NCI-H1092 treated with DMSO at 0.1 percent for 48 hours (cell line): ENCODE data around the gene SUMF1.

Source experiments
- DNase-seq: peaks from one replicate; lab custom pipeline; 2025; lab: John Stamatoyannopoulos, UW

Gene SUMF1

DNA sequence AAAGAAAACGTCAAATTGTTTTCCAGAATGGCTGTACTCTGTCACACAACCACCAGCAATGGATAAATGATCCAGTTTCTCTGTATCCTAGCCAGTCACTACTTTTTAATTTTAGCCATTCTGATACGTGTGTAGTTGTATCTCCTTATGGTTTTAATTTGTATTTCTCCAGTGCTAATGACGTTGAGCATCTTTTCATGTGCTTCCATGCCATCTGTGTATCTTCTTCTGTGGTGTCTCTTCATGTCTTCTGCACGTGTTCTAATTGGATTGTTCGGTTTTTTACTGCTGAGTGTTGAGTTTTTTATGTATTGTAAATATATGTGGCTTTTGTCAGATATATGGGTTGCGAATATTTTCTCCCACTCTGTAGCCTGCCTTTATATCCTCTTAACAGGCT, 81.9 kb downstream of the SUMF1 start:
- DNase-seq: no peak

DNA sequence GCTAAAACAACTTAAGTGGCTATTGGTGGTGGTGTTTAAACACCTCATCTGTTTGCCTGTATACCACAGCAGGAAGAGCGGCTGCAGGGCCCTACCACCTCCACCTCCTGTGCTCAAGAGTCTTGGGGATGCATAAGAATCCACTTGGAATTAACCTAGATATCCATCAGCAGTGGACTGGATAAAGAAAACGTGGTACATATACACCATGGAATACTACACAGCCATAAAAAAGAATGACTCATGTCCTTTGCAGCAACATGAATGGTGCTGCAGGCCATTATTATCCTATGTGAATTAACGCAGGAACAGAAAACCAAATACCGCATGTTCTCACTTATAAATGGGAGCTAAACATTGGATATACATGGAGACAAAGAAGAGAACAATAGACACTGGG, 87.1 kb downstream of the SUMF1 start:
- no peak for DNase-seq

- no peak for DNase-seq
Observed at GRCh38 chr3:4376499-4376898, 90.6 kb downstream of the SUMF1 start.

GRCh38 chr3:4375911-4376310, 91.2 kb downstream of the SUMF1 start:
- no peak for DNase-seq

GRCh38 chr3:4373669-4374068, 93.4 kb downstream of the SUMF1 start:
- DNase-seq: no peak

DNA sequence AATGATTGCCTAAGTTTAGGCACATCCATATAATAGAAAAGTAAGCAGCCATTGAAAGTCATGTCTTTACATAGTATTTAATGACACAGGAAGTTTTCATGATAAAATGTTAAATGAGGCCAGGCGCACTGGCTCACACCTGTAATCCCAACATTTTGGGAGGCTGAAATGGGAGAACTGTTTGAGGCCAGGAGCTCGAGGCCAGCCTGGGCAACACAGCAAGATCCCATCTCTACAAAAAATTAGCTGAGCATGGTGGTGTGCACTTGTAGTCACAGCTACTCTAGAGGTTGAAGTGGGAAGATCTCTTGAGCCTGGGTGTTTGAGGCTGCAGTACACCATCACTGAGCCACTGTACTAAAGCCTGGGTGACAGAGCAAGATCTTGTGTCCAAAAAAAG, 104.5 kb downstream of the SUMF1 start:
- no peak for DNase-seq

- DNase-seq: no peak
Observed at GRCh38 chr3:4360817-4361216, 106.3 kb downstream of the SUMF1 start.

- no peak for DNase-seq
Observed at GRCh38 chr3:4359805-4360502, 107.1 kb downstream of the SUMF1 start.

DNA sequence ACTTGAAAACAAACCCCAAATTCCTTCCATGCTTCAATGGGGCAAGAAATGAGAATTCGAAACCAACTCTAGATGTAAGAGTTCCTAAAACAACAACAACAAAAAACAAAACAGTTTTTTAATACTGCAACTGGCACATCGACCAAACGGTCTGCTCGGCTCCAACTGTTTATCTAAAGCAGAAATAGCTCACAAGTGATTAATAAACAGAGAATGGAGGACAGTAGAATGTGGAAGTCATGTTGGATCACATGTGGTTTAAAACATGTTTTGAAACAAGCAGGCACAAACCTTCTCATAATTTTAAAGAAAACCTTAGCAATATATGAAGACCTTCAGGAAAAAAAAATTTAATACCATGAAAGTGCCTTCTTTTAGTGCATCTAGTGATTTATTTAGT, 108.8 kb downstream of the SUMF1 start:
- DNase-seq: no peak

GRCh38 chr3:4356546-4357410, 110.3 kb downstream of the SUMF1 start:
- no peak for DNase-seq

DNA sequence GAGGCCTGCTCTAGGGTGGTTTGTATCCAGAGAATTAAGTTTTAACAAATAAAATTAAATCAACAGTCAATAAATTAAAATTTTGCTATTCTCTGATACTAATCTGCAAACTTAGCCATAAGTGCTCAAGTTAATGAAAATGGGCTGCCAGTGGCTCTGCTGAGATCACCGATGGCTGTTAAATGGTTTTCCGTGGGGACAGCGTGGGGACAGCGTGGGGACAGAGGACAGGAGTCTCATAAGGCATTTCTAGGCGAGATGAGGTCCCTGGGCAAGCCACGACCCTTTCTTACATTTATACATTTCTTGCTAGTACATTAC, 110.9 kb downstream of the SUMF1 start:
- DNase-seq: no peak

DNA sequence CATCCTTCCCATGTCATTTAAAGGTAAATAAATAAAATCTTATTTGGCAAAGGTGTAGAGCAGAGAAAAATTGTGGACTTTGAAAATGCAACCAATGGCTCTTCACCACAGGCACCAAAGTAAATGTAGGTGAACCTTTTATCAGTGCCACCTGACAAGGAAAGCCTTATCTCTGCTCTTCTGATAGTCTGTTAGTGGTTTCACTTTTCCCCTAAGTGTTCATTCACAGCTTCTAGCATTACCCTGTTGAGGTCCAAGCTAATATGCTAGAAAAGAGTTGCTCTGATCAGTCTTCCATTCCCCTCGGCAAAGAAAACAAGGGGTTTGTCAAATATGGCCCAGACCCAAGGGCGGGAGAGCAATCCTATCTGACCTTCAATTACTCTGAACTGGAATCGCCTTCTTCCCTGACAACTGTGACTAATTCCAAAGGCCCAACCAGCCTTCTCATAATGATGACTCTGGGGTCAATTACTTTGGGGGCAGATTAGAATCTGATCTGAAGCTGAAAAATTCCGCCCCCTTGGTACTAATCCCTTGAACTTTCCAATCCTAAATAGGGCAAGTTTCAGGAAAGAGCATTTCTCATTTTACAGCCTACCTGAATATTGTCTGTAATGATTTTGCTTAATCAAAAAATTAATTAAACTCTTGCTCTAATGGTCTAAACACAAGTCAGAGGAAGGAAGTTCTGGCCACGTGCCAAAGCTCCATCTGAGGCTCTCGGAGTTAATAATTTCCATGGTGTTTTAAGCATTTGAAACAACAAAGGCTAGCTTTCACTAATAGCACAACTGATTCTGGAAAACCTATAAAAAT, 111.5 kb downstream of the SUMF1 start:
- DNase-seq: no peak

DNA sequence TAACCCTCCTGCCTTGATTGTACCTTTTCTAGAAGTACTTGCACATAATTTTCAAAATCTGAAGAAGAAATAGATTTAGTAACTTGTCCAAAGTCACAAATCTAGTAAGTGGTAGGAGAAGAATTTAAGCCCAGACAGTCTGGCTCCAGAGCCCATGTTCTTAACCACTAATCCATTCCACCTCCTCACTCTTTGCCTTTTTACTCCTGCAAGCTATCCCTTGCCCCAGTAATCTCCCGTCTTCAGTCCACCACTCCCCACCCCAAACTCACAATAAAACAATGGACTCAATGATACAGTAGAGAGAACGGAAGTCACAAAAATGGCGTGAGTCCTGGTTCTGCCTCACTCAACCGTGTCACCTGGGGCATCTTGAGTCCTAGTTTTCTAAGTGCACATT, 115.2 kb downstream of the SUMF1 start:
- DNase-seq: no peak

DNA sequence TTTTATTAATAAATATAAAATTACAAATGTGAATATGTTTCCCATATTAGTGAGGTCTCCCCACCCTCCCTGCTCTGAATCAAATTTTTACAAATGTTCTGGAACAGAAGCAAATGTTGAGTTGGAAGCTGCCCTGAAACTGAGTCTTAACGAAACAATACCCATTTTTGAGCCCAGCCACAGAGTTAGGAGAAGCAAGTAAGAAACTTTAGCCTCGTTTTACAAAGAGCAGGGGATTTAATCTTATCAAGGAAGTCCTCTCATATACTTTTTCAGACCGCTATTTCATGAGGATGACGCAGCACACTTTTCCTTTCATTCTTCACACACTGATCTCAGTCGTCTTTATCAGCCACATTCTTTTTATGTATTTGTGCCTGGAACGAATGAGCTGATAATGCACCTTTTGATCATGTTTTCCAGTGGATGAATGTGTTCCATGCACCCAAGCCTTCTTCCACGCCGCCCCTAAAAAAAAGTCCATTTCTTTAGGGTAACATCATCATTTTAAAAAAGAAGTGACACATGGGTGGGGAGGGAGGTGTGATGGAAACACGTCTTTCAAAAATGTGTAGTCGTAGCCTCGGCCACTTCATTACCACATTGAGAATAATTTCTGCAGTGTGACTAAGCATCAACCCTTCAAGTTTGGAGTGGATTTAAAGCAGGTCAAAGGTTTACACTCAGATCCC, 115.8 kb downstream of the SUMF1 start:
- DNase-seq: no peak

GRCh38 chr3:4350789-4351163, 116.3 kb downstream of the SUMF1 start:
- peak; percentile 22 for DNase-seq

- no peak for DNase-seq
Observed at GRCh38 chr3:4343258-4343657, 123.8 kb downstream of the SUMF1 start.

DNA sequence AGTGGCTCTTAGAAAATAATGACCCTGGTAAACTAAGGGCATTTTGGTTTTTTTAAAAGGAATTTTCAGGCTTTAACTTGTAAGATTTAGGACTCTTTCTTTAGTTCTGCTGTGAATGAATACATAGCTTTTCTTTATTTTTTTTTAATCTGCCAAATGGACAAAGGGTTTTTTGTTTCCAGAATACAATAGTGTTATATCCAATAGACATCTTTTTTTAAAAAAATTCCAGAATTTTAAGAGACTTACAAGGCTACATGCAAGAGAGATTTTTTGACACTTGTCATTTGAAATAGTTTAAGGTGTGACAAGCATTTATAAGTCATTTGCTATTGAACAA, 125.8 kb downstream of the SUMF1 start:
- no peak for DNase-seq

DNA sequence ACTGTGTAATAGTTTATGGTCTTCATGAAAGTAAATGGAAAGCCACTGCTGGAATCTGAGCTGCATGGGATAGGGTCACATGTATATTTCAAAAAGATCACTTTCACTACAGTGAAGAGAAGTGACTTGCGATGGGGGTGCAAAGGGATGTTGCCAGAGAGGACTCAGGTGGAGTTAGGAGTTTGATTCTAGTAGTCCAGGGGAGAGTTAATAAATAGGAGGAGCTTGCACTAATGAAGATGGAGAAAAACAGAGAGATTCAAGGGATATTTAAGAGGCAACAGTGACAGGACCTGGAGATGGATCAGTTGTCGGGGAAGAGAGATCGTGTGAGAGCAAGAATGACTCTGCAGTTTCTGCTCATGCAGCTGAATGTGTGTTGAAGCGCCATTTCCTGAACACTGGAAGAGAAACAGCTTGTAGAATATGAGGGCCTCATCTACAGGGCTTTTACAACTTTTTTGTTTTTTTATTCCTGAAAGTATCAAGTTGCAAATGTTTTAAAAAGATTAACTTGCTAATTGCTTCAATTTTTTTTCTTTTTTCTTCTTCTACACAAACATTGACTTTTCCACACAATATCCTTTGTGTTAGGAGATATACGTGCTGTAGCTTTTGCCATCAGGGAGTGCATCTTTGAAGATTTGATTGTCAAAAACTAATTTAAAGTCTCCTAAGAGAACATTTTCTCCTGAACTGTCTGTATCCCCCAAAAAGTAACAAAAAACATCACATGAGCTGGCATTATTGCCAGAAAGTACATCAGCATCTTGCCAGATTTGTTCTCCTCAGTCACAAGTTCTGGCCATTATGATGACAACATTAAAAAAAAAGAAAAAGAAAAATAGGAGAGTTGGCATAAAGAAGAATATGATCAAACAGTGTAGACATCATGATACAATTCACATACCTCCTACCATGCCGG, 126.4 kb downstream of the SUMF1 start:
- no peak for DNase-seq

DNA sequence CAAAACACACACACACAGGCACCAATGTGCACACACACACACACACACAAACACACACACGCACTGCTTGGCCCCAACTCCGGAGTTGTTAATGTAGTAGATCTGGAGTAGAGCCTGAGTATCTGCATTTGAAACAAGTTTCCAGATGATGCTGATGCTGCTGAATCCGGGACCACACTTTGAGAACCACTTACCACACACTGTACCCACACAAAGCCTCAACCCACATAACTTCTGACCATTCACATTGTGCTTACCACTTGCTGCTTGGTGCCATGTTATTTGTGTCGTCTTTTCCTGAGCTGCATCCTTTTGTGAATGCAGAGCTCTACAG, 127.0 kb downstream of the SUMF1 start:
- DNase-seq: no peak

DNA sequence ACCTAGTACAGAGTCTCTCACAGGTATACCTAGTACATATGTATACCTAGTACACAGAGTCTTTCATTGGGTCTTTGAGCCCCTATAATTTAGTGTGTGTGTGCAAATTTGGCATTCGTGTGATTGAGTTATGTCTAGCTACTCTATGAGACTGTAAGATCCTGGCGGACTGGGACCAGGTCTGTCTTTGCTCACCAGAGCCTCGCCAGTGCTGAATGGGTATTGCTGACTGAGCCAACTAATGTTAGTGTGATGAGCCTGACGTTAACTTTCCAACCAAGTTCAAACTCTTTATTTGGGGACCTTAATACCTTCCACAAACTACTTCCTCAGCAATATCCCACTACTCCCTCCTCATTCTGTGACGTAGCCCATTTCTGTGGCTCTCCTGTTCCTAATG, 128.3 kb downstream of the SUMF1 start:
- DNase-seq: no peak

DNA sequence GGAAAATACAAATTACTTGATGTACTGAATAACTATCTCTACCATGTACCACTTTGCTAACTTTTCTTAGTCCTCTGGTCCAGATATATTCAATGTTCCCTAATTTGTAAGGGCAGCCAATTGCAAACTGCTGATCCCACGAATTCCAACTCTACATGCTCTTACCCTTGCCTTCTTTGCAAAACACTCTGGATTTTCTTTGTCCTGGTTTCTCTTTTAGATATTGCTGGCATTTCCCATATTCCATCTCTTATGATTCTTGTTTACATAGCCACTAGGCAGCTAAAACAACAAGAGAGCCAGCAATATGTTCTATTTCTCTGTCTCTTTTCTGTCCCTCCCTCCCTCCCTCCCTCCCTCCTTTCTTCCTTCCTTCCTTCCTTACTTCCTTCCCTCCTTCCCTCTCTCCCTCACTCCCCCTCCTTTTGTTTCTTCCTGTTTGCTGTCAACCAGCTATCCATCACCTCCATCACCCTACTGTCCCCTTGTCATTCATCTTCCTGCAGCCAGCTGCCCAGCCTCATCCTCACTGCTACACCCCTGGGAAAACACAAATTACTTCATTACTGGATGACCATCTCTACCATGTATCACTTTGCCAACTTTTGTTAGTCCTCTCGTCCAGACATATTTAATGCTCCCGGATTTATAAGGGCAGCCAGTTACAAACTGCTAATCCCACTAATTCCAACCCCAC, 130.1 kb downstream of the SUMF1 start:
- DNase-seq: no peak
